ENCODE data around the gene RYR2.

GRCh38 chr1:237858992-237859391, 817.0 kb downstream of the RYR2 start:
- no peak for TF ChIP-seq POLR2A (IDR thresholded peaks at IDR 0.05)
- TF ChIP-seq, protein P1, sequence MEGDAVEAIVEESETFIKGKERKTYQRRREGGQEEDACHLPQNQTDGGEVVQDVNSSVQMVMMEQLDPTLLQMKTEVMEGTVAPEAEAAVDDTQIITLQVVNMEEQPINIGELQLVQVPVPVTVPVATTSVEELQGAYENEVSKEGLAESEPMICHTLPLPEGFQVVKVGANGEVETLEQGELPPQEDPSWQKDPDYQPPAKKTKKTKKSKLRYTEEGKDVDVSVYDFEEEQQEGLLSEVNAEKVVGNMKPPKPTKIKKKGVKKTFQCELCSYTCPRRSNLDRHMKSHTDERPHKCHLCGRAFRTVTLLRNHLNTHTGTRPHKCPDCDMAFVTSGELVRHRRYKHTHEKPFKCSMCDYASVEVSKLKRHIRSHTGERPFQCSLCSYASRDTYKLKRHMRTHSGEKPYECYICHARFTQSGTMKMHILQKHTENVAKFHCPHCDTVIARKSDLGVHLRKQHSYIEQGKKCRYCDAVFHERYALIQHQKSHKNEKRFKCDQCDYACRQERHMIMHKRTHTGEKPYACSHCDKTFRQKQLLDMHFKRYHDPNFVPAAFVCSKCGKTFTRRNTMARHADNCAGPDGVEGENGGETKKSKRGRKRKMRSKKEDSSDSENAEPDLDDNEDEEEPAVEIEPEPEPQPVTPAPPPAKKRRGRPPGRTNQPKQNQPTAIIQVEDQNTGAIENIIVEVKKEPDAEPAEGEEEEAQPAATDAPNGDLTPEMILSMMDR (IDR thresholded peaks at IDR 0.05), result no peak
